ENCODE measurements around the gene ACAD10.

The ACAD10 gene

DNA sequence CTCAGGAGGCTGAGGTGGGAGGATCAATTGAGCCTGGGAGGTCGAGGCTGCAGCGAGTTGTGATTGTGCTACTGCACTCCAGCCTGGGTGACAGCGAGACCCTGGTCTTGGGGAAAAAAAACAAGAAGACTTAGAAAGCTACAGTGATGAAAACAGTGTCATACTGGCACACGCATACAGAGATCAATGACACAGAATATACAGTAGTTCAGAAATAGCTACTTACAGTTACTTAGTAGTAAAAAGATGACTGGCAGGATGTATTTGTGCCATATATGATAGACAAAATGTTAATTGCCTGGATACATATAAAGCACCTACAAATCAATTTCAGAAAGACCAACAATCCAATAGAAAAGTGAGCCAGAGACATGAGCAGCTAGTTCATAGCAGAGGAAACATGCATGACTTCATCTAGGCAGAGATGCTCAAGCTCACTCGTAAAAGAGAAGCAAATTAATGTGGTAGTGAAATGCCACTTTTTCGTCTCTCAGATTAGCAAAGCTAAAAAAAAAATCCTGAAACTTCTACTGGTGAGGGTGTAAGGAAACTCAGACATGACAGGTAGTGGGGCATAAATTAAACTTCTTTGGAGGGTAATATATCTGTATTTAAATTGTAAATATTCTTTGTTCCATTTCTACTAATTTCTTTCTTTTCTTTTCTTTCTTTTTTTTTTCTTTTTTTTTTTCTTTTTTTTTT, 78.4 kb downstream of the ACAD10 start:
- Histone ChIP-seq H4K20me1 (ENCODE audit: control insufficient read depth, insufficient read depth, low read depth, low read length) (no peaks in the 10 kb centered on the region), H3K4me3 (ENCODE audit: low read length) (peak overlapping the region; percentile 50), H3K9me2 (replicated peaks; ENCODE audit: control insufficient read depth, low read length) (no peaks in the 10 kb centered on the region), H3K36me3 (ENCODE audit: control insufficient read depth, low read length) (peaks cover 3% of the 10 kb centered on the region; the same call in 1 of the 2 replicates), H3K27ac (ENCODE audit: low read depth, low read length) (peak overlapping the region; percentile 59), H3K4me2 (ENCODE audit: low read length) (peak overlapping the region; percentile 78), H3K9me3 (ENCODE audit: control insufficient read depth, insufficient read depth, low read length) (peaks cover 4% of the 10 kb centered on the region; the same call in 1 of the 2 replicates), H3K27me3 (ENCODE audit: control insufficient read depth, low read length) (no peaks in the 10 kb centered on the region), H3K79me2 (ENCODE audit: control insufficient read depth, low read length) (peaks cover 21% of the 10 kb centered on the region), H3F3A (ENCODE audit: control insufficient read depth, insufficient read depth) (peaks cover 19% of the 10 kb centered on the region), H3K4me1 (ENCODE audit: control insufficient read depth, low read length) (peaks cover 93% of the 10 kb centered on the region)
- TF ChIP-seq, protein P1, sequence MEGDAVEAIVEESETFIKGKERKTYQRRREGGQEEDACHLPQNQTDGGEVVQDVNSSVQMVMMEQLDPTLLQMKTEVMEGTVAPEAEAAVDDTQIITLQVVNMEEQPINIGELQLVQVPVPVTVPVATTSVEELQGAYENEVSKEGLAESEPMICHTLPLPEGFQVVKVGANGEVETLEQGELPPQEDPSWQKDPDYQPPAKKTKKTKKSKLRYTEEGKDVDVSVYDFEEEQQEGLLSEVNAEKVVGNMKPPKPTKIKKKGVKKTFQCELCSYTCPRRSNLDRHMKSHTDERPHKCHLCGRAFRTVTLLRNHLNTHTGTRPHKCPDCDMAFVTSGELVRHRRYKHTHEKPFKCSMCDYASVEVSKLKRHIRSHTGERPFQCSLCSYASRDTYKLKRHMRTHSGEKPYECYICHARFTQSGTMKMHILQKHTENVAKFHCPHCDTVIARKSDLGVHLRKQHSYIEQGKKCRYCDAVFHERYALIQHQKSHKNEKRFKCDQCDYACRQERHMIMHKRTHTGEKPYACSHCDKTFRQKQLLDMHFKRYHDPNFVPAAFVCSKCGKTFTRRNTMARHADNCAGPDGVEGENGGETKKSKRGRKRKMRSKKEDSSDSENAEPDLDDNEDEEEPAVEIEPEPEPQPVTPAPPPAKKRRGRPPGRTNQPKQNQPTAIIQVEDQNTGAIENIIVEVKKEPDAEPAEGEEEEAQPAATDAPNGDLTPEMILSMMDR (IDR thresholded peaks at IDR 0.05; ENCODE audit: low read depth, low read length, poor library complexity, severe bottlenecking): no peak
- TF ChIP-seq EZH2phosphoT487 (IDR thresholded peaks at IDR 0.05; ENCODE audit: borderline replicate concordance, low read length): no peak

DNA sequence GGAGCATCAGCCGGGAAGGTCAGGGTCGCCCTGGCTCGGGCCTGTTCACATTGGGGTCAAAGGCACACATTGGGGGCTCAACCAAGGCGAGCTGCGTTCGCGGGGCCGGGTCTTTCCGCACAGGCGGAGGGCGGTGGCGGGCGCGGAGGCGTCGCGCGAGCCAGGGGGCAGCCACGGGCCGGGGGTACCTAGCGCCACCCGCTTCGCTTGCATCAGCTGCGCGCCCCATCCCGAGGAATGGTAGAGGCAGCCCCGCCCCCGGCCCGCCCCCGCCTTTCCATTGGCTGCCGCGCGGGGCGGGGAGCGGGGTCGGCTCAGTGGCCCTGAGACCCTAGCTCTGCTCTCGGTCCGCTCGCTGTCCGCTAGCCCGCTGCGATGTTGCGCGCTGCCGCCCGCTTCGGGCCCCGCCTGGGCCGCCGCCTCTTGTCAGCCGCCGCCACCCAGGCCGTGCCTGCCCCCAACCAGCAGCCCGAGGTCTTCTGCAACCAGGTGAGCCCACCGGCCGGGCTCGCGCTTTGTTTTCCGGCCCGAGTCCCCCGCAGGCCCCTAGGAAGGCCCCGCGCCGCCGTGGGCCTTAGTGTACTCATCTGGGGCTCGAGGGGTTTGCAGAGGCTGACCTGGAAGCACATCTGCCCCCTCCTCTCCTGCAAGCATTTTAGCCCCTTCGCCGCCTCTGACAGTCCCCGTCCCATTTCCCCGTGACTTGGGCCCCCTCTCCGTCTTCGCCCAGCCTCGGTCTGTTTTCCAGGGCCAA, 80.9 kb downstream of the ACAD10 start, which contains the start of gene ALDH2:
TSS of gene ALDH2 (plus strand) at position 326 of the 754 bp plus-strand sequence. CDS start at position 376, 50 bp downstream.
- Histone ChIP-seq H3K27me3 (ENCODE audit: control insufficient read depth, low read length) (no peaks in the 10 kb centered on the region), H3K9me2 (replicated peaks; ENCODE audit: control insufficient read depth, low read length) (no peaks in the 10 kb centered on the region), H3K4me2 (ENCODE audit: low read length) (peak within 1 kb of the TSS; percentile 78), H3K4me1 (ENCODE audit: control insufficient read depth, low read length) (peaks cover 68% of the 10 kb centered on the region), H3K27ac (ENCODE audit: low read depth, low read length) (peak within 1 kb of the TSS; percentile 59), H3F3A (ENCODE audit: control insufficient read depth, insufficient read depth) (peaks cover 17% of the 10 kb centered on the region), H4K20me1 (ENCODE audit: control insufficient read depth, insufficient read depth, low read depth, low read length) (no peaks in the 10 kb centered on the region), H3K36me3 (ENCODE audit: control insufficient read depth, low read length) (peaks cover 3% of the 10 kb centered on the region; the same call in 1 of the 2 replicates), H3K9me3 (ENCODE audit: control insufficient read depth, insufficient read depth, low read length) (peaks cover 4% of the 10 kb centered on the region; the same call in 1 of the 2 replicates), H3K4me3 (ENCODE audit: low read length) (peak within 1 kb of the TSS; percentile 75), H3K79me2 (ENCODE audit: control insufficient read depth, low read length) (peaks cover 21% of the 10 kb centered on the region)
- TF ChIP-seq, protein P1 (IDR thresholded peaks at IDR 0.05; ENCODE audit: low read depth, low read length, poor library complexity, severe bottlenecking): peak; percentile 34
- TF ChIP-seq EZH2phosphoT487 (IDR thresholded peaks at IDR 0.05; ENCODE audit: borderline replicate concordance, low read length): no peak

DNA sequence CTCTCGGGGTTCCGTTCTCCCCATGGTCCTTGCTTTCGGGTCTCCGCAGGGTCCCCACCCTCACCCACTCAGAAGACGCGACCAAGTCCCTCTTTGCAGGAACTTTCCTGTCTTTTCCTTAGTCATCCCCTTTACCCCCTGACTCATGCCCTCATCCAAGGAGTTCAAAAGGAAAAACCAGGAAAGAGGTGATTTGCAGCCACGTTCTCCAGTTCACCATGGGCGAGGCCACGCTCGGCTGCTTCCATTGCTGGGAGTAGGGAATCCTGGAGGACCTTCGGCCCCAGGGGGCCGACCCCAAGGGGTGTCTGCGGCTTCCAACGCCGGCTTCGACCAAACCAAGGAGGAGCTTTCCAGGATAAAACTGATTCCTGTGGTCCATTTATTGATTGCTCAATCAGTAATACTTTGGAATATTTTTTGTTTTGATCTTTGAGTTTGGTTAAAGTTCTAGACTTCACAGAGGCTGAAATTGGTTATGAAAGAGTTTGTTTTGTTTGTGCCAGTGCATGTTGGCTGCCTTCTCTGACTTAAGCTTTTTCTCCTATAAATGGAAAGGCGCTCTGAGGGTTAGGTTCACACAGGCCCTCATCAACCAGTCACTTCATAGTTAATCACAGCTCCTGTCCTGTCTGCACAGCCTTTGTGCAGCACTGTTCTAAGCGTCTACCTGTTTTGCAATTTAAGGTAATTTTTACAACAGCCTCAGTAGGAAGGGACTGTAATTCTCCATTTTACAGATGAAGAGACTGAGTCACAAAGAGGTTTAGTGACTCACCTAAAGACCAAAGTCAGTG, 81.7 kb downstream of the ACAD10 start:
- Histone ChIP-seq H3K4me1 (ENCODE audit: control insufficient read depth, low read length) (peaks cover 60% of the 10 kb centered on the region), H3K36me3 (ENCODE audit: control insufficient read depth, low read length) (peaks cover 3% of the 10 kb centered on the region; the same call in 1 of the 2 replicates), H3F3A (ENCODE audit: control insufficient read depth, insufficient read depth) (peaks cover 13% of the 10 kb centered on the region), H4K20me1 (ENCODE audit: control insufficient read depth, insufficient read depth, low read depth, low read length) (no peaks in the 10 kb centered on the region), H3K4me3 (ENCODE audit: low read length) (peak overlapping the region; percentile 75), H3K27ac (ENCODE audit: low read depth, low read length) (no peak overlapping the region), H3K79me2 (ENCODE audit: control insufficient read depth, low read length) (peaks cover 21% of the 10 kb centered on the region), H3K9me2 (replicated peaks; ENCODE audit: control insufficient read depth, low read length) (no peaks in the 10 kb centered on the region), H3K27me3 (ENCODE audit: control insufficient read depth, low read length) (no peaks in the 10 kb centered on the region), H3K9me3 (ENCODE audit: control insufficient read depth, insufficient read depth, low read length) (peaks cover 4% of the 10 kb centered on the region; the same call in 1 of the 2 replicates), H3K4me2 (ENCODE audit: low read length) (peak overlapping the region; percentile 78)
- TF ChIP-seq, protein P1 (IDR thresholded peaks at IDR 0.05; ENCODE audit: low read depth, low read length, poor library complexity, severe bottlenecking): no peak
- no peak for TF ChIP-seq EZH2phosphoT487 (IDR thresholded peaks at IDR 0.05; ENCODE audit: borderline replicate concordance, low read length)

All from DOHH2 (cell line).